ENCODE results near the gene ABI3BP. TPM values are rescaled to one million over a fixed set of nuclear protein-coding genes. Genes with fewer than 3 reads are reported as not detected.

The ABI3BP gene
- total RNA-seq, 1 experiment from 2014 or later, result 0.58 TPM

GRCh38 chr3:100875239-100875638, 118.0 kb downstream of the ABI3BP start:
- in situ Hi-C loops (cut with HindIII; ENCODE audit: low pct_unique_long_range_greater_than_20kb, low sequenced_read_pairs), result no loop called here
- DNase-seq (ENCODE audit: low read depth, low spot score), result no peak

GRCh38 chr3:100873611-100874010, 119.6 kb downstream of the ABI3BP start:
- DNase-seq (ENCODE audit: low read depth, low spot score), result no peak
- in situ Hi-C loops (cut with HindIII; ENCODE audit: low pct_unique_long_range_greater_than_20kb, low sequenced_read_pairs), result no loop called here

- in situ Hi-C loops (cut with HindIII; ENCODE audit: low pct_unique_long_range_greater_than_20kb, low sequenced_read_pairs), result no loop called here
- peak; percentile 2 for DNase-seq (ENCODE audit: low read depth, low spot score)
Observed at GRCh38 chr3:100871306-100871705, 121.9 kb downstream of the ABI3BP start.

GRCh38 chr3:100869787-100870186, 123.4 kb downstream of the ABI3BP start:
- DNase-seq (ENCODE audit: low read depth, low spot score), result no peak
- in situ Hi-C loops (cut with HindIII; ENCODE audit: low pct_unique_long_range_greater_than_20kb, low sequenced_read_pairs), result no loop called here

- in situ Hi-C loops (cut with HindIII; ENCODE audit: low pct_unique_long_range_greater_than_20kb, low sequenced_read_pairs), result no loop called here
- no peak for DNase-seq (ENCODE audit: low read depth, low spot score)
Observed at GRCh38 chr3:100868894-100869293, 124.3 kb downstream of the ABI3BP start.

- in situ Hi-C loops (cut with HindIII; ENCODE audit: low pct_unique_long_range_greater_than_20kb, low sequenced_read_pairs), result no loop called here
- no peak for DNase-seq (ENCODE audit: low read depth, low spot score)
Observed at GRCh38 chr3:100868096-100868495, 125.1 kb downstream of the ABI3BP start.

- in situ Hi-C loops (cut with HindIII; ENCODE audit: low pct_unique_long_range_greater_than_20kb, low sequenced_read_pairs), result no loop called here
- DNase-seq (ENCODE audit: low read depth, low spot score), result no peak
Observed at GRCh38 chr3:100865442-100865841, 127.8 kb downstream of the ABI3BP start.

GRCh38 chr3:100864471-100865250, 128.6 kb downstream of the ABI3BP start:
- in situ Hi-C loops (cut with HindIII; ENCODE audit: low pct_unique_long_range_greater_than_20kb, low sequenced_read_pairs), result no loop called here
- DNase-seq (ENCODE audit: low read depth, low spot score), result no peak

- DNase-seq (ENCODE audit: low read depth, low spot score), result no peak
- in situ Hi-C loops (cut with HindIII; ENCODE audit: low pct_unique_long_range_greater_than_20kb, low sequenced_read_pairs), result no loop called here
Observed at GRCh38 chr3:100857863-100858262, 135.4 kb downstream of the ABI3BP start.

- in situ Hi-C loops (cut with HindIII; ENCODE audit: low pct_unique_long_range_greater_than_20kb, low sequenced_read_pairs), result no loop called here
- DNase-seq (ENCODE audit: low read depth, low spot score), result no peak
Observed at GRCh38 chr3:100856821-100857220, 136.4 kb downstream of the ABI3BP start.

- DNase-seq (ENCODE audit: low read depth, low spot score), result no peak
- in situ Hi-C loops (cut with HindIII; ENCODE audit: low pct_unique_long_range_greater_than_20kb, low sequenced_read_pairs), result no loop called here
Observed at GRCh38 chr3:100852840-100853239, 140.4 kb downstream of the ABI3BP start.

GRCh38 chr3:100850701-100851100, 142.5 kb downstream of the ABI3BP start:
- DNase-seq (ENCODE audit: low read depth, low spot score), result no peak
- in situ Hi-C loops (cut with HindIII; ENCODE audit: low pct_unique_long_range_greater_than_20kb, low sequenced_read_pairs), result no loop called here

- in situ Hi-C loops (cut with HindIII; ENCODE audit: low pct_unique_long_range_greater_than_20kb, low sequenced_read_pairs), result no loop called here
- DNase-seq (ENCODE audit: low read depth, low spot score), result no peak
Observed at GRCh38 chr3:100850156-100850555, 143.1 kb downstream of the ABI3BP start.

GRCh38 chr3:100844063-100844936, 148.9 kb downstream of the ABI3BP start:
- no peak for DNase-seq (ENCODE audit: low read depth, low spot score)

GRCh38 chr3:100838157-100838556, 155.1 kb downstream of the ABI3BP start:
- in situ Hi-C loops (cut with HindIII; ENCODE audit: low pct_unique_long_range_greater_than_20kb, low sequenced_read_pairs), result no loop called here
- DNase-seq (ENCODE audit: low read depth, low spot score), result no peak

More at GRCh38 chr3:100844063-100844936, 148.9 kb downstream of the ABI3BP start:
- in situ Hi-C loops (cut with HindIII; ENCODE audit: low pct_unique_long_range_greater_than_20kb, low sequenced_read_pairs), result no loop called here

GRCh38 chr3:100836661-100837060, 156.6 kb downstream of the ABI3BP start:
- in situ Hi-C loops (cut with HindIII; ENCODE audit: low pct_unique_long_range_greater_than_20kb, low sequenced_read_pairs), result no loop called here

GRCh38 chr3:100834332-100834731, 158.9 kb downstream of the ABI3BP start:
- in situ Hi-C loops (cut with HindIII; ENCODE audit: low pct_unique_long_range_greater_than_20kb, low sequenced_read_pairs), result no loop called here
- no peak for DNase-seq (ENCODE audit: low read depth, low spot score)

More at GRCh38 chr3:100836661-100837060, 156.6 kb downstream of the ABI3BP start:
- DNase-seq (ENCODE audit: low read depth, low spot score), result no peak

- in situ Hi-C loops (cut with HindIII; ENCODE audit: low pct_unique_long_range_greater_than_20kb, low sequenced_read_pairs), result no loop called here
- peak; percentile 75 for DNase-seq (ENCODE audit: low read depth, low spot score)
Observed at GRCh38 chr3:100833483-100833882, 159.7 kb downstream of the ABI3BP start.

GRCh38 chr3:100831629-100832028, 161.6 kb downstream of the ABI3BP start:
- in situ Hi-C loops (cut with HindIII; ENCODE audit: low pct_unique_long_range_greater_than_20kb, low sequenced_read_pairs), result no loop called here
- no peak for DNase-seq (ENCODE audit: low read depth, low spot score)

Measured in SK-MEL-5 (cell line).